Vagina (tissue), 2 donors: ENCODE measurements around the gene TSC22D4.

ENCODE experiments used
- CTCF ChIP-seq, 3 experiments: fragments of 450-650 bp in 2 of 3; fragments of 200-600 bp in 1 of 3; sonication (generic) in 1 of 3; IDR thresholded peaks; one replicate each; pipeline ENCODE4 v1.5.1; 2017 to 2019; ENCODE audit warnings: antibody characterized with exemption in 3 of 3, mild to moderate bottlenecking in 2 of 3, moderate library complexity in 2 of 3
- POLR2A ChIP-seq, 2 donors: fragments of 450-650 bp; IDR thresholded peaks; one replicate each; pipeline ENCODE4 v1.6.1; 2017; ENCODE audit warnings: antibody characterized with exemption in 2 of 2, mild to moderate bottlenecking in 2 of 2, moderate library complexity in 2 of 2
- POLR2AphosphoS5 ChIP-seq, 2 donors: sonication (generic); formaldehyde crosslinking; IDR thresholded peaks; one replicate each; pipeline ENCODE4 v1.9.0; 2017; ENCODE audit warnings: antibody characterized with exemption in 2 of 2, mild to moderate bottlenecking in 2 of 2, low read depth in 1 of 2; ENCODE audit not compliant: insufficient read depth in 1 of 2

- TF ChIP-seq POLR2A (IDR thresholded peaks at IDR 0.05): no peak
- no peak for TF ChIP-seq POLR2AphosphoS5 (IDR thresholded peaks at IDR 0.05; ENCODE audit: insufficient read depth in 1 of 2, low read depth in 1 of 2)
- TF ChIP-seq CTCF (IDR thresholded peaks at IDR 0.05): no peak
Observed at GRCh38 chr7:100516135-100516812, 37.3 kb upstream of the TSC22D4 start.
